C4-2B (cell line): ENCODE measurements around the gene ENTPD8.

ENCODE experiments used
- ZFX ChIP-seq: fragments of 450-650 bp; IDR thresholded peaks from 2 replicates; pipeline ENCODE4 v1.6.1; 2017
- TF ChIP-seq, protein P1 (sequence below): fragments of 450-650 bp; conservative IDR thresholded peaks from 2 replicates; pipeline ENCODE4 v1.5.1; 2017; ENCODE audit warnings: mild to moderate bottlenecking

DNA sequence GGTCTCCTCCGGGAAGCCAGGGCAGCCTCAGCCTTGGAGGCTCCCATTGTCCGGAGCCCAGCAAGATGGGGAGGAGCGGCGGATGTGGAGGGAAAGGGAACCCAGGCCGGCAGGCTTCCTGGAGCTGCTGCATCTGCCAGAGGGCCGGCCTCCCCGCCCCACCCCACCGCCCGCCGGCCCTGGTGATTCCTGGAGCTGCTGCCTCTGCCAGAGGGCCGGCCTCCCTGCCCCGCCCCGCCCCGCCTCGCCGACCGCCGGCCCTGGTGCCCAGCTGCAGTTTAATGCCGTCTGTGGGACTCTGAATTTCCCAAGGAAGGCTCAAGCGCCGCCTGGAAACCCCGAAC, 49.8 kb downstream of the ENTPD8 start:
- TF ChIP-seq, protein P1, sequence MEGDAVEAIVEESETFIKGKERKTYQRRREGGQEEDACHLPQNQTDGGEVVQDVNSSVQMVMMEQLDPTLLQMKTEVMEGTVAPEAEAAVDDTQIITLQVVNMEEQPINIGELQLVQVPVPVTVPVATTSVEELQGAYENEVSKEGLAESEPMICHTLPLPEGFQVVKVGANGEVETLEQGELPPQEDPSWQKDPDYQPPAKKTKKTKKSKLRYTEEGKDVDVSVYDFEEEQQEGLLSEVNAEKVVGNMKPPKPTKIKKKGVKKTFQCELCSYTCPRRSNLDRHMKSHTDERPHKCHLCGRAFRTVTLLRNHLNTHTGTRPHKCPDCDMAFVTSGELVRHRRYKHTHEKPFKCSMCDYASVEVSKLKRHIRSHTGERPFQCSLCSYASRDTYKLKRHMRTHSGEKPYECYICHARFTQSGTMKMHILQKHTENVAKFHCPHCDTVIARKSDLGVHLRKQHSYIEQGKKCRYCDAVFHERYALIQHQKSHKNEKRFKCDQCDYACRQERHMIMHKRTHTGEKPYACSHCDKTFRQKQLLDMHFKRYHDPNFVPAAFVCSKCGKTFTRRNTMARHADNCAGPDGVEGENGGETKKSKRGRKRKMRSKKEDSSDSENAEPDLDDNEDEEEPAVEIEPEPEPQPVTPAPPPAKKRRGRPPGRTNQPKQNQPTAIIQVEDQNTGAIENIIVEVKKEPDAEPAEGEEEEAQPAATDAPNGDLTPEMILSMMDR, result no peak
- TF ChIP-seq ZFX, result no peak
